ENCODE results near the gene LRRC27.

LRRC27 gene

DNA sequence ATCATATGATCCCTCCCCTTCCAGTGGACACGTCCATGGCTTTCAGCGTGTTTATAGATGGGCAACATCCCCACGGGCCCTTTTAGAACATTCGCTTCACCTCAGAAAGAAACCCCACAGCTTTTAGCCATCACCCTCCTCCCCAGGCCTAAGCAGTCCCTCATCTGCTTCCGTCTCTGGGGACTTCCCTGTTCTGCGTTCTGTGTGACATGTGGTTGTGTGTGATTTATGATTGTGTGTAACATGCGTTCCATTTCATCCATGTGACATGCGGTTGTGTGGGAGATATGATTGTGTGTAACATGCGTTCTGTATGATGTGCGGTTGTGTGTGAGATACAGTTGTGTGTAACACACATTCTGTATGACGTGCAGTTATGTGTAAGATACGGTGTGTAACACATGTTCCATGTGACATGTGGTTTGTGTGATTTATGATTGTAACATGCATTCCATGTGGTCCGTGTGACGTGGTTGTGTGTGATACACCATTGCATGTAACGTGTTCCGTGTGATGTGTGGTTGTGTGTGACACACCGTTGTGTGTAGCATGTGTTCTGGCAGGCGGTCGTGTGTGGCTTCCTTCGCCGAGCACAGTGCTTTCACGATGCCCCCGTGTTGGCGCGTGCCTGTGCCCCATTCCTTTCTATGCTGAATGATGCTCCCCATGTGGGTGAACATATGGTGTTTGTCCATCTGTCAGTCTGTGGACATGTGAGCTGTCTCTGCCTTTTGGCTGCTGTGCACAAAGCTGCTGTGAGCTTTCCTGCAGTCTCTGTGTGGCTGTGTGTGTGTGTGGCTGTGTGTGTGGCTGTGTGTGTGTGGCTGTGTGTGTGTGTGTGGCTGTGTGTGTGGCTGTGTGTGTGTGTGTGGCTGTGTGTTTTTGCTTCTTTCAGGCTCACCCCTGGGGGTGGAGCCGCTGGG lies 91.2 kb downstream of the LRRC27 start:
- no peak overlapping the region for H3K9ac ChIP-seq (ENCODE audit: low read length)
- H3K9me3 ChIP-seq (ENCODE audit: control insufficient read depth, low read length) = no peaks in the 10 kb centered on the region
- no peak for DNase-seq (ENCODE audit: low read depth)
- peaks cover 9% of the 10 kb centered on the region for H3K36me3 ChIP-seq (ENCODE audit: control insufficient read depth, insufficient read depth, low read length, severe bottlenecking)
- H3K4me1 ChIP-seq (ENCODE audit: control insufficient read depth, insufficient read depth, low read length) = peaks cover 14% of the 10 kb centered on the region
- no peaks in the 10 kb centered on the region for H3K27me3 ChIP-seq (replicated peaks; ENCODE audit: control insufficient read depth, insufficient read depth, low read length)
- H3K4me3 ChIP-seq (ENCODE audit: low read length) = no peak overlapping the region

DNA sequence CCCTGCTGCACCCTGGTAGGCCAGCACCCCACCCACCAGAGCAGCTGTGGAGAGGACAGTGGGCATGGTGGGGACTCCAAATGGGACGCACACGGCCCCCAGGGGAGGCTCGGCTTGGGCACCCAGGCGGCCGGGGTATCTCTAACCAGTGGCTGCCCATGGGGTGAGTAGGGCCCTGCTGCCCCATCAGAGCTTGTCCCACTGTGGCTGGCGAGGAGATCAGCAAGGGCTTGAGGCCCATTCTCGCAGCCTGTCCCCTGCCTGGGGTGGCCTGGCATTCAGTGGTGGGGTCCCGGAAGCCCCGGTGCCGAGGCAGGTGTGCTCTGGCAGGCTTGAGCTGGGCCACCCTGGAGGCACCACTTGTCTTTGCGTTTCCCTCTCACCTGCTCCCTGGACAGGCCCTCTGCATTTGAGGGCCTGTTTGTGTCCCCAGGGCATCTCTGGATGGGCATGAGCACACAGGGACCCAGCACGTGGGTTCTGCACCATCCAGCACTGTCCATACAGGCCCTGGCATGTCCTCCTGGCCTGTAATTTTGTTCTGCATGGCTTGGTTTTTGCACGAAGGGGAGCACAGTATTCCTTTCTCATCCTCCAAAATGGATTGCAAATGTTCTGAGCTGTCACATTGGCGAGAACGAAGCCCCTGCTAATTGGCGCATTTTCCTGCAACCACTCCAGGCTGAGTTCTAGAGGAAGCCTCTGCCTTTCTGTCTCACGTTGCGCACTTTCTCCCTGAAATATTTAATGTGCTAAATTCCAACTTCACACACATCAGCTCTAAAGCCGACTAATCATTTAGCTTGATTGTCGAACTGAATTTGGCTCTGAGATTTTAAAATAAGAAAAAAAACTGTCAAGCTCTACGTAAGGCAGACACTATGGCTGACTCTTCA lies 92.2 kb downstream of the LRRC27 start:
- Histone ChIP-seq H3K27me3 (replicated peaks; ENCODE audit: control insufficient read depth, insufficient read depth, low read length) (no peaks in the 10 kb centered on the region), H3K9me3 (ENCODE audit: control insufficient read depth, low read length) (no peaks in the 10 kb centered on the region), H3K4me1 (ENCODE audit: control insufficient read depth, insufficient read depth, low read length) (peaks cover 14% of the 10 kb centered on the region), H3K4me3 (ENCODE audit: low read length) (no peak overlapping the region), H3K36me3 (ENCODE audit: control insufficient read depth, insufficient read depth, low read length, severe bottlenecking) (peaks cover 10% of the 10 kb centered on the region), H3K9ac (ENCODE audit: low read length) (no peak overlapping the region)
- no peak for DNase-seq (ENCODE audit: low read depth)

- Histone ChIP-seq H3K36me3 (ENCODE audit: control insufficient read depth, insufficient read depth, low read length, severe bottlenecking) (peaks cover 10% of the 10 kb centered on the region), H3K9me3 (ENCODE audit: control insufficient read depth, low read length) (no peaks in the 10 kb centered on the region), H3K4me3 (ENCODE audit: low read length) (no peak overlapping the region), H3K4me1 (ENCODE audit: control insufficient read depth, insufficient read depth, low read length) (peaks cover 14% of the 10 kb centered on the region), H3K9ac (ENCODE audit: low read length) (no peak overlapping the region), H3K27me3 (replicated peaks; ENCODE audit: control insufficient read depth, insufficient read depth, low read length) (no peaks in the 10 kb centered on the region)
- DNase-seq (ENCODE audit: low read depth) = no peak
Observed at GRCh38 chr10:132425029-132425756, 93.2 kb downstream of the LRRC27 start.

DNA sequence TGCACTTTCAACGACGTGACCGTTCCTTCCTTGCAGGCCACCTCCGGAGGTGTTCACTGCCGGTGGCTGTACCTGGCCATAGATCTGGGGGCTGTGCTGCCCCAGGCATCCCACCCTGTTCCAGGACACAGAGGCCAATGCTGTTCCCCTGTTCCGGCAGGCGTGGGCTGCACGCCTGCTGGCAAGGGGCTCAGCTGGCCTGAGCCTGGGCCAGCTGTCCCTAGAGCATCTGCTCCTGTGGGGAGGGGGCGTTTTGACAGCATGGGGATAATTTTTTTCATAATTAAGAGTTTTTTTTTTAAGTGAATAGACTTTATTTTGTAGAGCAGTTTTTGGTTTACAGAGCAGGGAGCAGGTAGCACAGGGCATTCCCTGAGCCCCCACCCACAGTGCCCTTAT lies 93.8 kb downstream of the LRRC27 start:
- Histone ChIP-seq H3K27me3 (replicated peaks; ENCODE audit: control insufficient read depth, insufficient read depth, low read length) (no peaks in the 10 kb centered on the region), H3K36me3 (ENCODE audit: control insufficient read depth, insufficient read depth, low read length, severe bottlenecking) (peaks cover 10% of the 10 kb centered on the region), H3K4me1 (ENCODE audit: control insufficient read depth, insufficient read depth, low read length) (peaks cover 14% of the 10 kb centered on the region), H3K9ac (ENCODE audit: low read length) (no peak overlapping the region), H3K4me3 (ENCODE audit: low read length) (no peak overlapping the region), H3K9me3 (ENCODE audit: control insufficient read depth, low read length) (no peaks in the 10 kb centered on the region)
- DNase-seq (ENCODE audit: low read depth) = no peak

- H3K9ac ChIP-seq (ENCODE audit: low read length) = no peak overlapping the region
- no peaks in the 10 kb centered on the region for H3K27me3 ChIP-seq (replicated peaks; ENCODE audit: control insufficient read depth, insufficient read depth, low read length)
- H3K9me3 ChIP-seq (ENCODE audit: control insufficient read depth, low read length) = no peaks in the 10 kb centered on the region
- DNase-seq (ENCODE audit: low read depth) = no peak
- H3K36me3 ChIP-seq (ENCODE audit: control insufficient read depth, insufficient read depth, low read length, severe bottlenecking) = peaks cover 10% of the 10 kb centered on the region
- H3K4me3 ChIP-seq (ENCODE audit: low read length) = no peak overlapping the region
- peaks cover 2% of the 10 kb centered on the region for H3K4me1 ChIP-seq (ENCODE audit: control insufficient read depth, insufficient read depth, low read length)
Observed at GRCh38 chr10:132427006-132427771, 95.2 kb downstream of the LRRC27 start.

DNA sequence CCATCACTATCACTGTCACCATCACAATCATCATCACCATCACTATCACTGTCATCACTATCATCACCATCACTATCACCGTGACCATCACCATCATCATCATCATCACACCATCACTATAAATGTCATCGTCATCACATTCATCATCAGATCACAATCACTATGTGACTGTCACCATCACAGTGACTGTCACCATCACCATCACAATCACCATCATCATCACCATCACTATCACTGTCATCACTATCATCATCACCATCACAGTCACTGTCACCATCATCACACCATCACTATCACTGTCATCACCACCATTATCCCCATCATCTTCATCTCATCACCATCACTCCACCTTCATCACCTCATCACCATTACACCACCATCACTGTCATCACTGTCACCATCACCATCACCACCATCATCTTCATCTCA lies 96.0 kb downstream of the LRRC27 start:
- DNase-seq (ENCODE audit: low read depth) = no peak
- peaks cover 10% of the 10 kb centered on the region for H3K36me3 ChIP-seq (ENCODE audit: control insufficient read depth, insufficient read depth, low read length, severe bottlenecking)

GRCh38 chr10:132428486-132428995 lies 96.5 kb downstream of the LRRC27 start:
- H3K9me3 ChIP-seq (ENCODE audit: control insufficient read depth, low read length) = no peaks in the 10 kb centered on the region
- no peaks in the 10 kb centered on the region for H3K4me1 ChIP-seq (ENCODE audit: control insufficient read depth, insufficient read depth, low read length)
- H3K27me3 ChIP-seq (replicated peaks; ENCODE audit: control insufficient read depth, insufficient read depth, low read length) = peaks cover 3% of the 10 kb centered on the region
- no peak overlapping the region for H3K4me3 ChIP-seq (ENCODE audit: low read length)
- peaks cover 10% of the 10 kb centered on the region for H3K36me3 ChIP-seq (ENCODE audit: control insufficient read depth, insufficient read depth, low read length, severe bottlenecking)
- no peak for DNase-seq (ENCODE audit: low read depth)
- H3K9ac ChIP-seq (ENCODE audit: low read length) = no peak overlapping the region

More for the DNA sequence above, 96.0 kb downstream of the LRRC27 start:
- Histone ChIP-seq H3K4me3 (ENCODE audit: low read length) (no peak overlapping the region), H3K4me1 (ENCODE audit: control insufficient read depth, insufficient read depth, low read length) (no peaks in the 10 kb centered on the region), H3K27me3 (replicated peaks; ENCODE audit: control insufficient read depth, insufficient read depth, low read length) (peaks cover 3% of the 10 kb centered on the region), H3K9me3 (ENCODE audit: control insufficient read depth, low read length) (no peaks in the 10 kb centered on the region), H3K9ac (ENCODE audit: low read length) (no peak overlapping the region)
